HepG2 (cell line): ENCODE results near the gene TUBA4A. TPM values are rescaled to one million over a fixed set of nuclear protein-coding genes. Genes with fewer than 3 reads are reported as not detected.

ENCODE experiments used
- ADNP ChIP-seq: sonication (generic); formaldehyde crosslinking; IDR thresholded peaks from 2 replicates; pipeline ENCODE4 v1.4.0; 2020; ENCODE audit warnings: missing genetic modification reagents
- DPF2 ChIP-seq: sonication (generic); formaldehyde crosslinking; IDR thresholded peaks from 2 replicates; pipeline ENCODE4 v1.4.0; 2020; ENCODE audit warnings: mild to moderate bottlenecking, low read depth, missing genetic modification reagents, borderline replicate concordance
- EZH2 ChIP-seq: conservative IDR thresholded peaks from 2 replicates; pipeline ENCODE4 v1.6.1; 2012; ENCODE audit warnings: mild to moderate bottlenecking, low read depth, low read length, moderate library complexity
- HMG20A ChIP-seq: IDR thresholded peaks from 2 replicates; pipeline ENCODE4 v1.6.1; 2016; ENCODE audit warnings: borderline replicate concordance
- KAT2B ChIP-seq: fragments of 150-350 bp; IDR thresholded peaks from 2 replicates; pipeline ENCODE4 v1.6.1; 2014; ENCODE audit warnings: low read depth, low read length, borderline replicate concordance
- MTA3 ChIP-seq: sonication (generic); formaldehyde crosslinking; IDR thresholded peaks from 2 replicates; pipeline ENCODE4 v1.4.0; 2020; ENCODE audit warnings: missing genetic modification reagents
- NR2F1 ChIP-seq, 2 experiments: fragments of 450-650 bp in 1 of 2; formaldehyde crosslinking in 1 of 2; IDR thresholded peaks; 2 replicates each; pipeline versions ENCODE4 v1.5.0 to v1.6.1; 2016 to 2020; ENCODE audit warnings: mild to moderate bottlenecking in 1 of 2, missing compliant biosample characterization in 1 of 2, missing genetic modification reagents in 1 of 2, moderate library complexity in 1 of 2
- POLR2AphosphoS5 ChIP-seq: IDR thresholded peaks from 2 replicates; pipeline ENCODE4 v1.6.1; 2012; ENCODE audit warnings: low read depth, low read length
- RARA ChIP-seq: IDR thresholded peaks from 2 replicates; pipeline ENCODE4 v1.6.1; 2016; ENCODE audit warnings: missing genetic modification reagents, missing compliant biosample characterization
- RFX3 ChIP-seq: IDR thresholded peaks from 2 replicates; pipeline ENCODE4 v1.6.1; 2016; ENCODE audit warnings: missing biosample characterization, missing genetic modification reagents
- RNF2 ChIP-seq: fragments of 450-650 bp; conservative IDR thresholded peaks from 2 replicates; pipeline ENCODE4 v1.6.1; 2016; ENCODE audit warnings: low read depth
- SNAPC2 ChIP-seq: sonication (generic); formaldehyde crosslinking; IDR thresholded peaks from 2 replicates; pipeline ENCODE4 v1.8.1; 2022; ENCODE audit warnings: mild to moderate bottlenecking, missing genetic modification reagents
- SRY ChIP-seq: sonication (generic); formaldehyde crosslinking; IDR thresholded peaks from 2 replicates; pipeline ENCODE4 v1.8.0; 2022; ENCODE audit warnings: mild to moderate bottlenecking, missing genetic modification reagents
- SYNCRIP ChIP-seq: fragments of 200-400 bp; formaldehyde crosslinking; IDR thresholded peaks from 2 replicates; pipeline ENCODE4 v1.6.1; 2018; ENCODE audit warnings: mild to moderate bottlenecking, low read depth, low read length; ENCODE audit not compliant: insufficient read depth
- ZNF160 ChIP-seq: sonication (generic); formaldehyde crosslinking; IDR thresholded peaks from 2 replicates; pipeline ENCODE4 v1.8.0; 2022; ENCODE audit warnings: mild to moderate bottlenecking, inconsistent platforms, missing genetic modification reagents
- ZNF20 ChIP-seq: sonication (generic); formaldehyde crosslinking; IDR thresholded peaks from 2 replicates; pipeline ENCODE4 v1.4.0; 2020; ENCODE audit warnings: mild to moderate bottlenecking, moderate library complexity, missing genetic modification reagents
- ZNF317 ChIP-seq: sonication (generic); formaldehyde crosslinking; IDR thresholded peaks from 2 replicates; pipeline ENCODE4 v1.5.0; 2020; ENCODE audit warnings: mild to moderate bottlenecking, missing genetic modification reagents
- ZNF530 ChIP-seq: sonication (generic); formaldehyde crosslinking; IDR thresholded peaks from 2 replicates; pipeline ENCODE4 v1.5.0; 2020; ENCODE audit warnings: low read depth, mild to moderate bottlenecking, missing genetic modification reagents
- polyA plus RNA-seq, 8 experiments: library from polyadenylated mRNA; depleted of rRNA in 3 of 8; stranded (reverse) in 7 of 8; unstranded in 1 of 8; fragments of >200 nt; fragmentation: Illumina TruSeq in 4 of 8; extraction: Trizol in 4 of 8; gene quantifications; 2 replicates each; pipeline versions ENCODE4 v1.2.1 to v1.2.3, GENCODE V29; 2011 to 2016; ENCODE audit warnings: low read depth in 4 of 8, missing spikeins in 1 of 8, mixed read lengths in 1 of 8; ENCODE audit not compliant: insufficient read depth in 1 of 8
- total RNA-seq, 5 experiments: library from RNA; depleted of rRNA; stranded (reverse); fragments of >200 nt; fragmentation: Illumina TruSeq; extraction: Trizol; gene quantifications; 2 replicates each; pipeline ENCODE4 v1.2.3, GENCODE V29; 2016; ENCODE audit warnings: low read depth in 1 of 5
- TF ChIP-seq, protein P1 (sequence below): sonication (generic); formaldehyde crosslinking; IDR thresholded peaks from 2 replicates; pipeline ENCODE4 v1.4.0; 2020; ENCODE audit warnings: missing genetic modification reagents, borderline replicate concordance
- TF ChIP-seq, protein P2 (sequence below): IDR thresholded peaks from 2 replicates; pipeline ENCODE4 v1.6.1; 2016; ENCODE audit warnings: low read depth, control low read depth
- TF ChIP-seq, protein P3 (sequence below): sonication (generic); formaldehyde crosslinking; IDR thresholded peaks from 2 replicates; pipeline ENCODE4 v1.4.0; 2020; ENCODE audit warnings: missing genetic modification reagents
- TF ChIP-seq, protein P4 (sequence below): sonication (generic); formaldehyde crosslinking; IDR thresholded peaks from 2 replicates; pipeline ENCODE4 v1.5.1; 2020; ENCODE audit warnings: missing genetic modification reagents, mild to moderate bottlenecking, borderline replicate concordance
- TF ChIP-seq, protein P5 (sequence below): sonication (generic); formaldehyde crosslinking; conservative IDR thresholded peaks from 2 replicates; pipeline ENCODE4 v1.4.0; 2020; ENCODE audit warnings: missing genetic modification reagents

TUBA4A gene
- total and polyA plus RNA-seq, 2 of the 13 experiments (the other 11 are each of a cell fraction or from before 2014, with no cell fraction given), result 1.3 to 12.7 TPM

DNA sequence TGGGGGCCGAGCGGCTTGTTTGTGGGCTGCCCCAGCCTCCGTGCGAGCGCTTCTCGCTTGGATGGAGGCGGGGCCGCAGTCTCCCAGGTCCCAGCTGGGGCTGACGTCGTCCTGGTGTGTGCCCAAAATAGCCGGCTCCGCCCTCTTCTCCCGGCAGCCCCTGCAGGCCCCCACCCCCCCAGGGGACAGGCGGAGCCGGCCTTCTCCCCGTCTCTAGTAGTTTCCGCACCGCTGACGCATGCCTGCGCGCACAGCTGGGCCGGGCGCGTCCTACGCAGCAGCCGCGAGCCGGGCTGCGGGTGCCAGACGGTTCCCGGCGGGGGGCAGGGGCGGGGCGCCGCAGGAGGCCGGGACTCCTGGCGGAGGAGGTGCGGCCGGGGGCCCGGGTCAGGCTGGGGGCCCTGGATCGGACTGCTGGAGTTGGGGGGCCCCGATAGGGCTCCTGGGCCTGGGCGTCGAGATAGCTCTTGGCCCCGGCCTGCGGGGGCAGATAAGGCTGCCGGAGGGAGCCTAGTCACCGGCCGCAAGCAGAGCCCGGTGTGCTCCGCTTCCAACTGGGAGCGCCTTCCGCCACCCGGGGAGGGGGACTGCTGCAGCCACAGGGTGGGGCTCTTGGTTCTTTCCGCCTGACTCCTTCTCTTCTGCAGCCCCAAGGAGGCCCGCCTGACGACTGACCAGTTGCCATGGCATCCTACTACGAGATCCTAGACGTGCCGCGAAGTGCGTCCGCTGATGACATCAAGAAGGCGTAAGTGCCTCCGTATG lies 25.6 kb upstream of the TUBA4A start, which contains the start of gene DNAJB2 (continued):
- TF ChIP-seq EZH2, result no peak
- peak; percentile 61; the same call in 1 of the 2 replicates for TF ChIP-seq ZNF160
- no peak for TF ChIP-seq SYNCRIP
- TF ChIP-seq HMG20A, result no peak
- TF ChIP-seq, protein P1, sequence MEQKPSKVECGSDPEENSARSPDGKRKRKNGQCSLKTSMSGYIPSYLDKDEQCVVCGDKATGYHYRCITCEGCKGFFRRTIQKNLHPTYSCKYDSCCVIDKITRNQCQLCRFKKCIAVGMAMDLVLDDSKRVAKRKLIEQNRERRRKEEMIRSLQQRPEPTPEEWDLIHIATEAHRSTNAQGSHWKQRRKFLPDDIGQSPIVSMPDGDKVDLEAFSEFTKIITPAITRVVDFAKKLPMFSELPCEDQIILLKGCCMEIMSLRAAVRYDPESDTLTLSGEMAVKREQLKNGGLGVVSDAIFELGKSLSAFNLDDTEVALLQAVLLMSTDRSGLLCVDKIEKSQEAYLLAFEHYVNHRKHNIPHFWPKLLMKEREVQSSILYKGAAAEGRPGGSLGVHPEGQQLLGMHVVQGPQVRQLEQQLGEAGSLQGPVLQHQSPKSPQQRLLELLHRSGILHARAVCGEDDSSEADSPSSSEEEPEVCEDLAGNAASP, result peak; percentile 64; the same call in 1 of the 2 replicates
- TF ChIP-seq, protein P2, sequence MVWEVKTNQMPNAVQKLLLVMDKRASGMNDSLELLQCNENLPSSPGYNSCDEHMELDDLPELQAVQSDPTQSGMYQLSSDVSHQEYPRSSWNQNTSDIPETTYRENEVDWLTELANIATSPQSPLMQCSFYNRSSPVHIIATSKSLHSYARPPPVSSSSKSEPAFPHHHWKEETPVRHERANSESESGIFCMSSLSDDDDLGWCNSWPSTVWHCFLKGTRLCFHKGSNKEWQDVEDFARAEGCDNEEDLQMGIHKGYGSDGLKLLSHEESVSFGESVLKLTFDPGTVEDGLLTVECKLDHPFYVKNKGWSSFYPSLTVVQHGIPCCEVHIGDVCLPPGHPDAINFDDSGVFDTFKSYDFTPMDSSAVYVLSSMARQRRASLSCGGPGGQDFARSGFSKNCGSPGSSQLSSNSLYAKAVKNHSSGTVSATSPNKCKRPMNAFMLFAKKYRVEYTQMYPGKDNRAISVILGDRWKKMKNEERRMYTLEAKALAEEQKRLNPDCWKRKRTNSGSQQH (CRISPR knock-in tag), result no peak
- peak; percentile 21; the same call in 1 of the 2 replicates for TF ChIP-seq RARA
- no peak for TF ChIP-seq ADNP (CRISPR knock-in tag)
- no peak for TF ChIP-seq RFX3 (CRISPR knock-in tag)
- TF ChIP-seq NR2F1 (CRISPR knock-in tag; IDR thresholded peaks at IDR 0.05), result no peak
- TF ChIP-seq ZNF317 (CRISPR knock-in tag), result 0 out of 2 replicates have a peak, but pooled peaks have one; percentile 25
- peak; percentile 59; the same call in 1 of the 2 replicates for TF ChIP-seq SRY (CRISPR knock-in tag)
- peak; percentile 60; the same call in 1 of the 2 replicates for TF ChIP-seq POLR2AphosphoS5
- no peak for TF ChIP-seq ZNF20 (CRISPR knock-in tag)
- TF ChIP-seq, protein P3, sequence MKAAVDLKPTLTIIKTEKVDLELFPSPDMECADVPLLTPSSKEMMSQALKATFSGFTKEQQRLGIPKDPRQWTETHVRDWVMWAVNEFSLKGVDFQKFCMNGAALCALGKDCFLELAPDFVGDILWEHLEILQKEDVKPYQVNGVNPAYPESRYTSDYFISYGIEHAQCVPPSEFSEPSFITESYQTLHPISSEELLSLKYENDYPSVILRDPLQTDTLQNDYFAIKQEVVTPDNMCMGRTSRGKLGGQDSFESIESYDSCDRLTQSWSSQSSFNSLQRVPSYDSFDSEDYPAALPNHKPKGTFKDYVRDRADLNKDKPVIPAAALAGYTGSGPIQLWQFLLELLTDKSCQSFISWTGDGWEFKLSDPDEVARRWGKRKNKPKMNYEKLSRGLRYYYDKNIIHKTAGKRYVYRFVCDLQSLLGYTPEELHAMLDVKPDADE (CRISPR knock-in tag), result peak; percentile 88; the same call in 1 of the 2 replicates
- TF ChIP-seq, protein P4, sequence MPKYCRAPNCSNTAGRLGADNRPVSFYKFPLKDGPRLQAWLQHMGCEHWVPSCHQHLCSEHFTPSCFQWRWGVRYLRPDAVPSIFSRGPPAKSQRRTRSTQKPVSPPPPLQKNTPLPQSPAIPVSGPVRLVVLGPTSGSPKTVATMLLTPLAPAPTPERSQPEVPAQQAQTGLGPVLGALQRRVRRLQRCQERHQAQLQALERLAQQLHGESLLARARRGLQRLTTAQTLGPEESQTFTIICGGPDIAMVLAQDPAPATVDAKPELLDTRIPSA (CRISPR knock-in tag), result peak; percentile 58; the same call in 1 of the 2 replicates
- TF ChIP-seq, protein P5, sequence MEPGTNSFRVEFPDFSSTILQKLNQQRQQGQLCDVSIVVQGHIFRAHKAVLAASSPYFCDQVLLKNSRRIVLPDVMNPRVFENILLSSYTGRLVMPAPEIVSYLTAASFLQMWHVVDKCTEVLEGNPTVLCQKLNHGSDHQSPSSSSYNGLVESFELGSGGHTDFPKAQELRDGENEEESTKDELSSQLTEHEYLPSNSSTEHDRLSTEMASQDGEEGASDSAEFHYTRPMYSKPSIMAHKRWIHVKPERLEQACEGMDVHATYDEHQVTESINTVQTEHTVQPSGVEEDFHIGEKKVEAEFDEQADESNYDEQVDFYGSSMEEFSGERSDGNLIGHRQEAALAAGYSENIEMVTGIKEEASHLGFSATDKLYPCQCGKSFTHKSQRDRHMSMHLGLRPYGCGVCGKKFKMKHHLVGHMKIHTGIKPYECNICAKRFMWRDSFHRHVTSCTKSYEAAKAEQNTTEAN (CRISPR knock-in tag), result 0 out of 2 replicates have a peak, but pooled peaks have one; percentile 39
- TF ChIP-seq SNAPC2 (CRISPR knock-in tag), result 0 out of 2 replicates have a peak, but pooled peaks have one; percentile 48
- peak; percentile 68 for TF ChIP-seq RNF2
- TF ChIP-seq DPF2, result no peak
- TF ChIP-seq MTA3 (CRISPR knock-in tag), result no peak
- no peak for TF ChIP-seq ZNF530 (CRISPR knock-in tag)
- no peak for TF ChIP-seq KAT2B
